MCF 10A (cell line): Measurements from ENCODE around the gene WNT8B. TPM values are rescaled to one million over a fixed set of nuclear protein-coding genes. Genes with fewer than 3 reads are reported as not detected.

Experiments used
- BruUV-seq: library from RNA; stranded (reverse); fragments of 400-500 nt; replicated peaks from 2 replicates; lab custom pipeline; 2021; lab: Mats Ljungman, UMichigan
- CTCF ChIA-PET: fragments of 300-600 bp; sonication (Branson Sonifier 250); formaldehyde crosslinking; extraction: SDS; loops from one replicate; lab custom pipeline; 2021; ENCODE audit warnings: antibody characterized with exemption, inconsistent platforms; lab: Yijun Ruan, JAX
- POLR2A ChIA-PET: fragments of 300-600, 350-650 bp; sonication (Branson Sonifier 250); formaldehyde crosslinking; extraction: SDS; loops from one replicate; lab custom pipeline; 2020; ENCODE audit warnings: antibody characterized with exemption, inconsistent platforms; lab: Yijun Ruan, JAX
- DNase-seq: peaks from one replicate; pipeline ENCODE4 v3.0.0-alpha.2; 2018; ENCODE audit not compliant: unreplicated experiment
- H3K27ac Mint-ChIP-seq: one replicate; pipeline ENCODE4 v1.8.0; 2022; ENCODE audit warnings: mild to moderate bottlenecking, low read depth, mixed read lengths; ENCODE audit not compliant: unreplicated experiment
- H3K27me3 Mint-ChIP-seq: one replicate; pipeline ENCODE4 v1.8.0; 2022; ENCODE audit warnings: mixed read lengths; ENCODE audit not compliant: insufficient read depth, unreplicated experiment
- H3K36me3 Mint-ChIP-seq: one replicate; pipeline ENCODE4 v1.8.0; 2022; ENCODE audit warnings: mild to moderate bottlenecking, moderate library complexity, mixed read lengths; ENCODE audit not compliant: insufficient read depth, unreplicated experiment
- H3K4me1 Mint-ChIP-seq: one replicate; pipeline ENCODE4 v1.8.0; 2022; ENCODE audit warnings: mixed read lengths; ENCODE audit not compliant: insufficient read depth, unreplicated experiment
- H3K4me3 Mint-ChIP-seq: one replicate; pipeline ENCODE4 v1.8.0; 2022; ENCODE audit warnings: mild to moderate bottlenecking, moderate library complexity, mixed read lengths; ENCODE audit not compliant: unreplicated experiment
- H3K9me3 Mint-ChIP-seq: one replicate; pipeline ENCODE4 v1.8.0; 2022; ENCODE audit warnings: mixed read lengths; ENCODE audit not compliant: unreplicated experiment
- intact Hi-C: fragments of 100-400 bp; cut with micrococcal nuclease; formaldehyde crosslinking; loops from 2 replicates; pipeline ENCODE4 v1.14.1; 2022
- total RNA-seq: library from RNA; stranded (reverse); gene quantifications from 2 replicates; pipeline ENCODE4 v1.2.3, GENCODE V29; 2022
- TF ChIP-seq, protein P1 (sequence below): fragments of 200-600 bp; IDR thresholded peaks from one replicate; pipeline ENCODE4 v1.8.0; 2022; ENCODE audit warnings: antibody characterized with exemption, mild to moderate bottlenecking; ENCODE audit not compliant: unreplicated experiment

The WNT8B gene
- total RNA-seq, 1 experiment from 2014 or later = not detected

GRCh38 chr10:100510533-100511308, 47.9 kb downstream of the WNT8B start:
- Mint-ChIP-seq H3K9me3 (no peaks in the 10 kb centered on the region), H3K4me3 (no peak overlapping the region), H3K36me3 (peaks cover 5% of the 10 kb centered on the region), H3K27me3 (no peaks in the 10 kb centered on the region), H3K4me1 (no peaks in the 10 kb centered on the region), H3K27ac (no peak overlapping the region)
- DNase-seq = no peak
- TF ChIP-seq, protein P1, sequence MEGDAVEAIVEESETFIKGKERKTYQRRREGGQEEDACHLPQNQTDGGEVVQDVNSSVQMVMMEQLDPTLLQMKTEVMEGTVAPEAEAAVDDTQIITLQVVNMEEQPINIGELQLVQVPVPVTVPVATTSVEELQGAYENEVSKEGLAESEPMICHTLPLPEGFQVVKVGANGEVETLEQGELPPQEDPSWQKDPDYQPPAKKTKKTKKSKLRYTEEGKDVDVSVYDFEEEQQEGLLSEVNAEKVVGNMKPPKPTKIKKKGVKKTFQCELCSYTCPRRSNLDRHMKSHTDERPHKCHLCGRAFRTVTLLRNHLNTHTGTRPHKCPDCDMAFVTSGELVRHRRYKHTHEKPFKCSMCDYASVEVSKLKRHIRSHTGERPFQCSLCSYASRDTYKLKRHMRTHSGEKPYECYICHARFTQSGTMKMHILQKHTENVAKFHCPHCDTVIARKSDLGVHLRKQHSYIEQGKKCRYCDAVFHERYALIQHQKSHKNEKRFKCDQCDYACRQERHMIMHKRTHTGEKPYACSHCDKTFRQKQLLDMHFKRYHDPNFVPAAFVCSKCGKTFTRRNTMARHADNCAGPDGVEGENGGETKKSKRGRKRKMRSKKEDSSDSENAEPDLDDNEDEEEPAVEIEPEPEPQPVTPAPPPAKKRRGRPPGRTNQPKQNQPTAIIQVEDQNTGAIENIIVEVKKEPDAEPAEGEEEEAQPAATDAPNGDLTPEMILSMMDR = no peak
- CTCF ChIA-PET = interaction anchor here (0.6 to 4.3 kb wide), 12 partner anchors 7 to 439 kb away, joined by 3 to 35 read pairs (median 4); no protein-coding TSS in a partner anchor
- intact Hi-C loops = loop anchor here (10.0 kb wide), 1 partner anchor 666 kb away; no protein-coding TSS in a partner anchor
- BruUV-seq = no TSS peak
- POLR2A ChIA-PET = interaction anchor here (1.2 kb wide), 1 partner anchor 137 kb away, joined by 3 read pairs; no protein-coding TSS in a partner anchor

GRCh38 chr10:100515612-100516011, 52.8 kb downstream of the WNT8B start:
- intact Hi-C loops = loop anchor here (10.0 kb wide), 1 partner anchor 671 kb away; no protein-coding TSS in a partner anchor

GRCh38 chr10:100516847-100517246, 54.0 kb downstream of the WNT8B start:
- CTCF ChIA-PET = interaction anchor here (0.6 to 3.8 kb wide), 9 partner anchors 8 to 465 kb away, joined by 3 to 35 read pairs (median 4); no protein-coding TSS in a partner anchor
- POLR2A ChIA-PET = interaction anchor here (0.8 kb wide), 1 partner anchor 571 kb away, joined by 3 read pairs; no protein-coding TSS in a partner anchor
- Mint-ChIP-seq H3K4me1 (no peaks in the 10 kb centered on the region), H3K27me3 (no peaks in the 10 kb centered on the region), H3K27ac (no peak overlapping the region), H3K4me3 (no peak overlapping the region), H3K9me3 (no peaks in the 10 kb centered on the region), H3K36me3 (peaks cover under 1% of the 10 kb centered on the region)
- no peak for DNase-seq
- no TSS peak for BruUV-seq
- TF ChIP-seq, protein P1 = no peak
- intact Hi-C loops = loop anchor here (10.0 kb wide), 1 partner anchor 672 kb away; no protein-coding TSS in a partner anchor

More at GRCh38 chr10:100515612-100516011, 52.8 kb downstream of the WNT8B start:
- BruUV-seq = no TSS peak
- Mint-ChIP-seq H3K4me1 (no peaks in the 10 kb centered on the region), H3K9me3 (no peaks in the 10 kb centered on the region), H3K27ac (no peak overlapping the region), H3K36me3 (no peaks in the 10 kb centered on the region), H3K27me3 (no peaks in the 10 kb centered on the region), H3K4me3 (no peak overlapping the region)
- POLR2A ChIA-PET = interaction anchor here (0.5 kb wide), 1 partner anchor 52 kb away, joined by 3 read pairs; no protein-coding TSS in a partner anchor
- CTCF ChIA-PET = interaction anchor here (0.6 to 1.6 kb wide), 4 partner anchors 18 to 356 kb away, joined by 3 to 5 read pairs (median 3); no protein-coding TSS in a partner anchor
- DNase-seq = no peak
- TF ChIP-seq, protein P1 = no peak
